ENCODE results near the gene HSPH1.

DNA sequence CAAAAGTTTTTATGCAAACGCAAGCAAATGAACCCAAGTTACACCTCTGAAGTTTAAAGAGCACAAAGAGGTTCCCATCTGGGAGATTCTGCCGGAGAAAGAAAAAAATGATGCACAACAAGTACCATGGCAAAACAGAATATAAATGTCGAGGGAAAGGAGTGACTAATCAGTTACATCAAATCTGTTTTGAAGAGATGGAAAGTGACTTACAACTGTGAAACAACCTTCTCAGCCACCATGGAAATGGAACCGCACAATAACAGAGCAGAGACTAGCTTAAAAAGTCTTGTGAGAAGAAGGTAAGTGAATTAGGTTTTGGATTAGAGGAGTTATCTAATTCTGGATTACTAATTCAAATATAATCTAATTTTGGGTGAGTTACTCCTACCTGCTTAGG is 2.4 kb downstream of the HSPH1 start:
- TF ChIP-seq, protein P1, sequence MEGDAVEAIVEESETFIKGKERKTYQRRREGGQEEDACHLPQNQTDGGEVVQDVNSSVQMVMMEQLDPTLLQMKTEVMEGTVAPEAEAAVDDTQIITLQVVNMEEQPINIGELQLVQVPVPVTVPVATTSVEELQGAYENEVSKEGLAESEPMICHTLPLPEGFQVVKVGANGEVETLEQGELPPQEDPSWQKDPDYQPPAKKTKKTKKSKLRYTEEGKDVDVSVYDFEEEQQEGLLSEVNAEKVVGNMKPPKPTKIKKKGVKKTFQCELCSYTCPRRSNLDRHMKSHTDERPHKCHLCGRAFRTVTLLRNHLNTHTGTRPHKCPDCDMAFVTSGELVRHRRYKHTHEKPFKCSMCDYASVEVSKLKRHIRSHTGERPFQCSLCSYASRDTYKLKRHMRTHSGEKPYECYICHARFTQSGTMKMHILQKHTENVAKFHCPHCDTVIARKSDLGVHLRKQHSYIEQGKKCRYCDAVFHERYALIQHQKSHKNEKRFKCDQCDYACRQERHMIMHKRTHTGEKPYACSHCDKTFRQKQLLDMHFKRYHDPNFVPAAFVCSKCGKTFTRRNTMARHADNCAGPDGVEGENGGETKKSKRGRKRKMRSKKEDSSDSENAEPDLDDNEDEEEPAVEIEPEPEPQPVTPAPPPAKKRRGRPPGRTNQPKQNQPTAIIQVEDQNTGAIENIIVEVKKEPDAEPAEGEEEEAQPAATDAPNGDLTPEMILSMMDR (IDR thresholded peaks at IDR 0.05; ENCODE audit: extremely low read depth in 1 of 2, insufficient read depth in 1 of 2, low read depth in 1 of 2, low read length in 2 of 2), result no peak
- TF ChIP-seq, protein P2, sequence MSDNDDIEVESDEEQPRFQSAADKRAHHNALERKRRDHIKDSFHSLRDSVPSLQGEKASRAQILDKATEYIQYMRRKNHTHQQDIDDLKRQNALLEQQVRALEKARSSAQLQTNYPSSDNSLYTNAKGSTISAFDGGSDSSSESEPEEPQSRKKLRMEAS (IDR thresholded peaks at IDR 0.05; ENCODE audit: insufficient read depth, insufficient read length), result no peak
- TF ChIP-seq POLR2AphosphoS5 (IDR thresholded peaks at IDR 0.05; ENCODE audit: insufficient read depth, low read depth, low read length) (no peak), POLR2A (IDR thresholded peaks at IDR 0.05; ENCODE audit: low read depth, low read length) (no peak), EZH2 (IDR thresholded peaks at IDR 0.05; ENCODE audit: borderline replicate concordance, low read depth, low read length, severe bottlenecking) (no peak), MYC (IDR thresholded peaks at IDR 0.05; ENCODE audit: low read depth, low read length) (no peak), JUN (IDR thresholded peaks at IDR 0.05; ENCODE audit: borderline replicate concordance, insufficient read depth, insufficient read length, low read depth) (no peak)

Data from endothelial cell of umbilical vein (primary cell).